Natural killer cell treated with Interleukin-12 subunit alpha and Interleukin-12 subunit beta and Interleukin-15 and Interleukin-18, amount 100 ng/mL, for 72 hours (primary cell): ENCODE measurements around the gene FBXW9. TPM values are rescaled to one million over a fixed set of nuclear protein-coding genes. Genes with fewer than 3 reads are reported as not detected.
A peak's percentile ranks its signal among the peaks of the same experiment; 100 is the strongest.
"Not testable (repeated sequence)": the region's sequence is repeated elsewhere in the genome, so short reads cannot be mapped to it uniquely, and the experiment has no call there.

Source experiments
- ATAC-seq, 2 donors: fragments of 150-1000 bp; cut with Tn5 transposase in 1 of 2; sonication (Bioruptor Pico), chemical (Tn5 transposase) in 1 of 2; 2 replicates each; pipeline ENCODE4 v1.10.0; 2021
- DNase-seq: peaks from one replicate; pipeline ENCODE4 v3.0.0; 2022; ENCODE audit warnings: low spot score
- H3K27ac Mint-ChIP-seq, 2 donors: 1 replicate in 1 of 2; 2 replicates in 1 of 2; pipeline ENCODE4 v1.8.0; 2022; ENCODE audit warnings: mixed read lengths in 2 of 2, mild to moderate bottlenecking in 1 of 2, moderate library complexity in 1 of 2
- H3K27me3 Mint-ChIP-seq, 2 donors: 1 replicate in 1 of 2; 2 replicates in 1 of 2; pipeline ENCODE4 v1.8.0; 2022; ENCODE audit warnings: mixed read lengths in 2 of 2
- H3K36me3 Mint-ChIP-seq: one replicate; pipeline ENCODE4 v1.8.0; 2022; ENCODE audit warnings: mixed read lengths
- H3K4me1 Mint-ChIP-seq, 2 donors: 1 replicate in 1 of 2; 2 replicates in 1 of 2; pipeline ENCODE4 v1.8.0; 2022; ENCODE audit warnings: low read depth in 2 of 2, mixed read lengths in 2 of 2, mild to moderate bottlenecking in 1 of 2
- H3K4me3 Mint-ChIP-seq: one replicate; pipeline ENCODE4 v1.8.0; 2022; ENCODE audit warnings: mixed read lengths
- H3K9me3 Mint-ChIP-seq: 2 replicates; pipeline ENCODE4 v1.8.0; 2022; ENCODE audit warnings: mixed read lengths
- total RNA-seq, 2 donors: library from RNA; stranded (reverse); gene quantifications; one replicate each; pipeline ENCODE4 v1.2.3, GENCODE V29; 2022

FBXW9 gene
- total RNA-seq, 2 donors from 2014 or later = 5.6 to 15.4 TPM

DNA sequence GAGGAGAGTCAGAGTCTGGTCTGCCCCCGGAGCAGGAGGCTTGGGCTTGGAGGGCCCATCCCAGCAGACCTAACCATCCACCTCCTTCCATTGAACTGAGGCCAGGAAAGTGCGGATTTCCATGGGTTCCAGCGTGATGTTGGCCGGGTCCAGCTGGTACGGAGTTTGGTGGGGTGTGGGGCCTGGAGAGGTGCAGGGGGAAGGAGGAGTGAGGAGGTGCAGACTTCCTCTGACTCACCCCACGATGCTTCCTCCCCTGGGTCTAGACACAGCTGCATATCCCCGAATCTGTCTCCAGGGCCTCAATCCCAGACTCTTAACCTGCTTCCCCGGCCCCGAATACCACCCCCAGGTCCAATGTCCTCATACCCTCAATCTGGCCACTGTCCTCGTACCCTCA is 49.9 kb downstream of the FBXW9 start:
- Mint-ChIP-seq H3K4me1 (peaks cover 0 to 5% of the 10 kb centered on the region in 2 donors), H3K36me3 (no peaks in the 10 kb centered on the region), H3K27me3 (no peaks in the 10 kb centered on the region), H3K4me3 (no peak overlapping the region), H3K27ac (no peak overlapping the region), H3K9me3 (no peaks in the 10 kb centered on the region)
- DNase-seq (no peak), ATAC-seq (no peak)

DNA sequence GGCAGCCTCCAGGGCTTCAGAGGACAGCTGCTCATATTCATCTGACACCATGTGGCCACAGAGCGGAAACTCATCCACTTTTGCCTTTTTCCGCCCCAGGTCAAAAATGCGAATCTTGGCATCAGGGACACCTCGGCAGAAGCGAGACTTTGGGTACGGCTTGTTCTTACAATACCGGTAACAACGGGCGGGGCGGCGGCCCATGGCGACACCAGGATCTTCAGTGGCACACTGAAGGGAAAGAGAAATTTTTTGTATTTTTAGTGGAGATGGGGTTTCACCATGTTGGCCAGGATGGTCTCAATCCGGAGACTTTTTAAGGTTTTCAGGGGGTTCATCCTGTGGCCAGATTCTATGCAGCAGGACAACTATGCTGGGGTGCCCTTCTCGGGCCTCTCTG is 52.7 kb downstream of the FBXW9 start:
- H3K4me1 Mint-ChIP-seq = peaks cover 8 to 12% of the 10 kb centered on the region in 2 donors

GRCh38 chr19:12642506-12642905 is 53.9 kb downstream of the FBXW9 start:
- DNase-seq (no peak), ATAC-seq (no peak)
- no peak overlapping the region for H3K27ac Mint-ChIP-seq
- H3K4me3 Mint-ChIP-seq = no peak overlapping the region
- no peaks in the 10 kb centered on the region for H3K36me3 Mint-ChIP-seq
- no peaks in the 10 kb centered on the region for H3K9me3 Mint-ChIP-seq
- H3K4me1 Mint-ChIP-seq = peaks cover 7 to 8% of the 10 kb centered on the region in 2 donors
- no peaks in the 10 kb centered on the region for H3K27me3 Mint-ChIP-seq

More for the DNA sequence above, 52.7 kb downstream of the FBXW9 start:
- DNase-seq, H3K36me3 Mint-ChIP-seq, H3K27me3 Mint-ChIP-seq, H3K27ac Mint-ChIP-seq, ATAC-seq, H3K9me3 Mint-ChIP-seq, H3K4me3 Mint-ChIP-seq: not testable (repeated sequence)

DNA sequence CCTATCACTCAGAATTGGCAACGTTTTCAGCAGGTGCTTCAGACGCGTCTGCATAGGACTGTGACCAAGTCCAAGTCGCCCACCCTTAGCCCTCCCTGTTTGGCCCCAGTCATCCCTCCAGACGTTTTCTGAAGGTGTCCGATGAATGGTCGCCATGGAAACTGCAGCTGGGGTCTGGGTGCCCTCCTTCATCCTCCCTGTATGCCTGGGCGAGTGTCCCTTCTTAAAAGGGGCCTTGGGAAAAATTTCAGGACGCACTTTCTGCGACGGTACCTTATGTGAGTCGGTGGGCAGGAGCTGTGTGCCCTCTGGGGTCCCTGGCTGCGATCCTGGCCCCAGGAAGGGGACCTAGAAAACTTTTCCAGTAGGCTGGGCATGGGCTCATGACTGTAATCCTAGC is 55.0 kb downstream of the FBXW9 start:
- peaks cover 7 to 8% of the 10 kb centered on the region in 2 donors for H3K4me1 Mint-ChIP-seq
- H3K27me3 Mint-ChIP-seq = no peaks in the 10 kb centered on the region
- H3K27ac Mint-ChIP-seq = no peak overlapping the region
- DNase-seq (no peak), ATAC-seq (no peak)
- no peaks in the 10 kb centered on the region for H3K36me3 Mint-ChIP-seq
- H3K9me3 Mint-ChIP-seq = no peaks in the 10 kb centered on the region
- no peak overlapping the region for H3K4me3 Mint-ChIP-seq

- Mint-ChIP-seq H3K27ac (peak overlapping the region; percentile 57), H3K4me1 (peaks cover 9 to 11% of the 10 kb centered on the region in 2 donors), H3K27me3 (no peaks in the 10 kb centered on the region), H3K9me3 (no peaks in the 10 kb centered on the region), H3K36me3 (no peaks in the 10 kb centered on the region), H3K4me3 (peak overlapping the region; percentile 71)
- DNase-seq (peak; percentile 91), ATAC-seq (peak; percentile 96 to 97)
These were observed 56.4 kb downstream of the FBXW9 start for GRCh38 chr19:12639901-12640613.

Other genes starting within 250 kb of the FBXW9 start
- 1 to 10 TPM; 1.3 to 1.6 TPM for gene ZNF709, start 211.8 kb downstream of the FBXW9 start, total RNA-seq
- gene ZNF564, start 145.1 kb downstream of the FBXW9 start, total RNA-seq = 10 to 100 TPM; 12.5 to 13.2 TPM
- gene ZNF490, start 85.8 kb downstream of the FBXW9 start, total RNA-seq = 10 to 100 TPM; 12.5 to 15.6 TPM
- gene ZNF791, start 85.7 kb downstream of the FBXW9 start, total RNA-seq = 10 to 100 TPM; 28.7 to 29.1 TPM
- gene MAN2B1, start 29.9 kb downstream of the FBXW9 start, total RNA-seq = 100 to 1,000 TPM; 135 to 199 TPM
- 10 to 100 TPM; 18.6 to 25.1 TPM for gene WDR83, start 29.8 kb downstream of the FBXW9 start, total RNA-seq
- 100 to 1,000 TPM; 127 to 148 TPM for gene DHPS, start 14.8 kb downstream of the FBXW9 start, total RNA-seq
- not detected for gene GNG14, start 8.6 kb downstream of the FBXW9 start, total RNA-seq
- gene TNPO2, start 27.3 kb upstream of the FBXW9 start, total RNA-seq = 100 to 1,000 TPM in 1 of 2 donors, 10 to 100 TPM in 1; 76.9 to 229 TPM
- gene TRIR, start 38.1 kb upstream of the FBXW9 start, total RNA-seq = 100 to 1,000 TPM; 154 to 196 TPM
- 10 to 100 TPM; 48.9 to 70.8 TPM for gene GET3, start 40.9 kb upstream of the FBXW9 start, total RNA-seq
- gene BEST2, start 55.2 kb upstream of the FBXW9 start, total RNA-seq = not detected
- gene HOOK2, start 78.9 kb upstream of the FBXW9 start, total RNA-seq = 10 to 100 TPM; 19.5 to 20.7 TPM
- gene JUNB, start 94.9 kb upstream of the FBXW9 start, total RNA-seq = 100 to 1,000 TPM; 252 to 329 TPM
- 100 to 1,000 TPM; 150 to 226 TPM for gene PRDX2, start 105.2 kb upstream of the FBXW9 start, total RNA-seq
- 10 to 100 TPM in 1 of 2 donors, 1 to 10 TPM in 1; 8.7 to 19.5 TPM for gene THSD8, start 105.4 kb upstream of the FBXW9 start, total RNA-seq
- gene RNASEH2A, start 110.0 kb upstream of the FBXW9 start, total RNA-seq = 10 to 100 TPM; 20.8 to 63.5 TPM
- not detected for gene RTBDN, start 137.9 kb upstream of the FBXW9 start, total RNA-seq
- under 1 TPM in 1 of 2 donors, not detected in 1; 0.31 TPM for gene MAST1, start 141.9 kb upstream of the FBXW9 start, total RNA-seq
- gene DNASE2, start 184.8 kb upstream of the FBXW9 start, total RNA-seq = 10 to 100 TPM; 30.3 to 32.7 TPM
- under 1 TPM; 0.52 to 0.89 TPM for gene KLF1, start 190.6 kb upstream of the FBXW9 start, total RNA-seq
- gene GCDH, start 194.5 kb upstream of the FBXW9 start, total RNA-seq = 10 to 100 TPM; 41.5 to 77.2 TPM
- gene SYCE2, start 222.7 kb upstream of the FBXW9 start, total RNA-seq = 1 to 10 TPM in 1 of 2 donors, under 1 TPM in 1; 0.78 to 1.1 TPM
- gene FARSA, start 237.1 kb upstream of the FBXW9 start, total RNA-seq = 100 to 1,000 TPM; 130 to 196 TPM
- 1,000 to 10,000 TPM; 1,328 to 1,513 TPM for gene CALR, start 242.0 kb upstream of the FBXW9 start, total RNA-seq
- gene RAD23A, start 249.2 kb upstream of the FBXW9 start, total RNA-seq = 100 to 1,000 TPM; 112 to 148 TPM